GM21526 (cell line): ENCODE measurements around the gene CHCHD6.

Source experiments
- ATAC-seq: cut with Tn5 transposase; IDR thresholded peaks from one replicate; pipeline ENCODE4 v1.9.1; 2021; ENCODE audit warnings: moderate library complexity; ENCODE audit not compliant: unreplicated experiment, low FRiP score

The CHCHD6 gene

DNA sequence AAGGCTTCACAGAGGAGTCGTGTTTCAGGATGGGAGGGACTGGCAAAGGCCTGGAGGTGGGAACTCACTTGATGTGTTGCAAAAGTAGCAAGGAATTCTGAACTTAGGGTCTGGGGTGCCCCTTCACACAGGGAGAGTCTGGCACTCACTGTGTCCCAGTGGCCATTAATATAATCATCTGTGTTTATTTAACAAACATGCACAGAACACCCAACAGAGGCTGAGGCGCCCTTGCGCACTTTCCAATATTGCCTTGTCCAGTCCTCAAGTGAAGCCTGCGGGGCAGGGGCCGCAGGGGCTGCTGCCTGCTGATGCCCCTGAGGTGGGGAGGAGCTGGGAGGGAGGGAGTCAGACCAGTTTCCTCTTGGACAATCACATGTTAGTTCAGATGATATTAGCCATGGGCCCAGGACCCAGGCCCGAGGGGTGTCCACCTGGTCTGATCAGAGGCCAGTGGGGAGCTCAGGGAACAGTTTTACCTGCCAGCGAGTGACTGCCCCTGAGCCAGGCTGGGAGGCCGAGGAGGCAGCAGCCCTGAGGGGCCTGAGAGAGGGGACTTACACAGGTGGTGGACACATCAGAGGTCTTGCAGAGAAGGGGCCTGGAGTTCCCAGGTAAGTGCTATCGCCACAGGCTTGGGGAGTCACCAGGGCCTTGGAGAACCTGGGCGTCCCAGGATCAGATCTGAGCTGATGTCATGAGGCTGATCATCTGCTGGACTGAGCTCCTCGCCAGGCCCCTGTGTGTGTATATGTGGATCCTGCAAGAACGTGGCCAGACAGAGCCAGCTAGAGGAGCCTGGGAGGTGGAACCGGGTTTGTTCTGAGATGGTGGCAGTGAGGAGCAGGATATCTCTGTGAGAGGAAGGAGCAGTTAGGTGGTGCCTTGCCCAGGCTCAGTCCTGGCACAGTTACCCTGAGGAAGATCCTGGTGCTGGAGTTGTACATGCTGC, 35.3 kb upstream of the CHCHD6 start:
- ATAC-seq: no peak

DNA sequence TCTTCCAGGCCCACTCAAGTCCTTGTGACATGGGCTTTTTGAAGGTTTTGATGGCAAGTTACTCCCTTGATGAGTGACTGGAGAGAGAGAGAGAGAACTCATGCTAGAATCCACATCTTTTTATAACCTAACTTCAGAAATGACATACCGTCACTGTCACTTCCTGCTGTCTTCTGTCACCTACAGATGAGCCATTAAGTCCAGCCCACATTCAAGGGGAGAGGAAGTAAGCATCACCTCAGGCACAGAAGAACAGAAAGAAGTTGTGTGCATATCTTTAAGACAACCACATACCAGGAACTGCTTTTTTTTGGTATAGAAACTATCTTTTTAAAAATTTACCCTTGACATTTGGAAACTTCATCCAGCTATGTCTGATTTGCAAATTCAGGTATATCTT, 32.5 kb upstream of the CHCHD6 start:
- ATAC-seq: no peak

DNA sequence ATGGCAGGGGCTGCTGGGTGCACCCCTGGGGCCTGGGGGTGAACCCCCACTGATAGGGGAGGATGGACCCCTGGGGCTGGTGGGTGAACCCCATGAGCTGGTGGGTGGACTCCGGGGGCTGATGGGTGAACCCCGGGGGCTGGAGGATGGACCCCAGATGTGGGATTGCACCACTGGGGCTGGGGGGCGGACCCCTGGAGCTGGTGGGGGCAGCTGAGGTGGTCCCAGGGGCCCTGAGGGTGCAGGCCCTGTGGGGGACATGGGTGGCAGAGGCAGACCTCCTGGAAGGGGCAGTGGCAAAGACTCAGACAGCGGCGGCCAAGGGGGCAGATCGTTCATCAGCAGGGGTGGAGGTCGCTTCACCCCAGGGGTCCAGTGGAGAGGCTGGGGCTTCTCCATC, 31.7 kb upstream of the CHCHD6 start:
- ATAC-seq: no peak

DNA sequence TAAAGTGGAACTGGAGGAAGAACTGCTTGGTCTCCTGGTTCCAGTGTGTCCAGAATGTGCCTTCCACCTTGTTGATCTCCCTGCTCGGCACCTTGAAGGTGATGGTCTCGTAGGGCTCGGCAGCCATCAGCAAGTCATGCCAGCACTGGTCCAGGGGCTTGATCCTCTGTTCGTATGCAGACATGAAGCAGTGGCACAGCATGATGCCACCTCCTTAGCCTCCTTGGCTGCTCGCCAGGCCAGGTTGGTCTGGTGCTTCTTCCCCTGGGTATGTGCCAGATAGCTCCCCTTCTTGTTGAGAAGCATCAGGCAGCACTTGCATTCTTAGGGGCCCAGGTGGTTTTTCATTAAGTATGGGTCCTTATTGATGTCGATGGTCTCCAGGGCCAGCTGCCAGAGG, 31.3 kb upstream of the CHCHD6 start:
- no peak for ATAC-seq

DNA sequence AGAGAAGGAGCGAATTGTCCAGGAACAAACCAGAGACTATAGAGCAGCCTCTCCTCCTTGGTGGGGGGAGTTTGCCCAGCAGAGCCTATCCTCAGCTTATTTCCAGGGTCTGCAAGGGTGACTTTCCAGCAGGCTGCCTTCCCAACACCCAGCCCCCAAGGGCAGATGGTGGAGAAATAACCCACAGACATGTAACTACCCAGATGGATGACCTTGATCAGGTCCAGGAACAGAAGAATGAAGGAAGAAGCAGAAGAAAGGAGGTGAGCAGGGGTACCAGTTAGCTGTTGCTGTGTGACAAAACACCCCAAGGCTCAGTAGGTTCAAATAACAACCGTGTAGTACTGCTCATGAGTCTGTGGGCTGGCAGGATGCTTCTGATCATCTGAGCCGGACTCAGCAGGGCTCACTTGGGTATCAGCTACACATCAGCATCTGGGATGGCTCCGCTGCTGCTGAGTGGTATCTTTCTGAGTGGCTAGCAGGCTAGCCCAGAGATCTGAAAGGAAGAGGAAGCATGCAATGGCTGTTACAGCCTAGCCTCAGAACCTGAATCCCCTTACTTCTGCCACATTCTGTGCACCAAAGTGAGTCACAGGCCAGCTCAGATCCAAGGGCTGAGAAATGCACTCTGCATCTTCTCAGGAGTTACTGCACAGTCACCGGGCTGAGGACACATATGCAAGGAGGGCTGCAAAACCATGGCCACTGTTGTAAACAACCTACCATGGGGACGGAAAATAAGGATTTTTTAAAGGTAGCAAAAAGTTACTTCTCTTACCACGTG, 26.9 kb upstream of the CHCHD6 start:
- ATAC-seq: no peak

DNA sequence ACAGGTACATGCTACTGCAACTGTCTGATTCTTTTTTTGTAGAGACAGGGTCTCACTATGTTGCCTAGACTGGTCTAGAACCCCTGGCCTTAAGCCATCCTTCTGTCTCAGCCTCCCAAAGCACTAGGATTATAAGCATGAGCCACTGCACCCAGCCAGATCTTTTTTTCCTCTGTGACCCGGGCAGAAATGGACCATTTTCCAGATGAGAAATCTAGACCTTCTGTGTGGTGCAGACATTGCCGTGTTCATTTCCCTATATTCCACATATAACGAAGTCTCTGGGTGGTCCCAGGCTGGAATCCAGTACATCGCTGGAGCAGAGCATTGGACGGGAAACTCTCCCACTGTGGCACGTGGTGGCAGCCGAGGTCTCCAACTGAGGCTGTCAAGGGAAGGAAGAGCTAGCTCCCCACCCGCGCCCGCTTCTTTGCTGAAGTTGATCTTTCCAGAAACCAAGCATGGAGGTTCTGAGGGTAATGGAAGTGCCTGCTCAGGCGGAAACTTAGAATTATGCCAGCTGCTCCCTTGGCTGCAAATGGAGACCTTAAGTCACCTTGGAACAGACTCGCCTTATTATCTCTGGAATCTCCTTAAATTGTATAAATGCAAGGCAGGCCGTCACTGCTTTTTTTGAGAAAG, 26.1 kb upstream of the CHCHD6 start:
- no peak for ATAC-seq

DNA sequence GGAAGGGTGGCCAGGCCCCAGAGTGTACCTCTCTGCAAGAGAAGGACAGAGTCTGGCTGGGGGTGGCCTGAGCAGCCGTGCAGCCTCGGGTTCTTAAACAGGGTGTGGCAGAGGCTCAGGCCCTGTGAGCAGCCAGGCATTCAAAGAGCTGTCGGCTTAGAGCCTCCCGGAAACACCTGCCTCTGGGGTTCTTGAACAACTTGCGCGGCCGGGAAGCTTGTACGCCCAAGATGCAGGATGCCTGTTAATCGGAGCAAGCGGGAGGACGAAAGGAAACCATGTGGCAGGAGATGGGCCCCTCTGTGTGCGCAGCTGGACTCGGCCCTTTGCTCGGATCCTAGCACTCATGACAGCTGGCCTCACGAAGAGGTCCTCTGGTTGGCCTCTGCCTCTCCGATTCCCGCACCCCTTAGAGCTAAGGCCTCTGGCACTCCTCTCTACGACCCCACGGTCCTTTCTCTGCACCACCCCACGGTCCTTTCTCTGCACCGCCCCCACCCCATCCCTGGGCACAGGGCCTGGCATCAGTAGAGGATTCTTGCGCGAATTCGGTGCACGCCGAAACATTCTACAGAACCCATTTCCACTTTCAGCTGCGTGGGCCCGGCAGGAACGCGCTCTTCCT, 25.2 kb upstream of the CHCHD6 start:
- ATAC-seq: no peak

DNA sequence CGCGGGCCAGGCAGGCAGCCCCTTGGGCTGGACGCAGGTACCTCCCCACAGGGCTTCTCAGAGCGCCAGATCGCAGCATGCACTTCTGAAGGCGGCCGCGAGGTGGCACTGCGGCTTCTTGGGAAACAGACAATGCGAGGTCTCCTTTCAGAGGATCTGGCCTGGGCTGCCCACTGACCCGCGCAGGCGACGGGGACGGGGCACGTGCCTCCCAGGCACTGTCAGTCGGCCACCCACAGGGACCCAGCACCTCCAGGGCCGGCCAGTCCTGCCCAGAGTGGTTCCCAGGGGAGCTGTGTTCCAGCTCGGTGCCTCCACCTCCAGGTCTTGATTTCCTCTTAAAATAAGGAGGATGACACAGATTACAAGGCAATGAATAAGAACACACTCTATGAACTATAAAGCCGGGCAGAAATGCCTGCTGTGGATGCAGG, 24.7 kb upstream of the CHCHD6 start:
- no peak for ATAC-seq

DNA sequence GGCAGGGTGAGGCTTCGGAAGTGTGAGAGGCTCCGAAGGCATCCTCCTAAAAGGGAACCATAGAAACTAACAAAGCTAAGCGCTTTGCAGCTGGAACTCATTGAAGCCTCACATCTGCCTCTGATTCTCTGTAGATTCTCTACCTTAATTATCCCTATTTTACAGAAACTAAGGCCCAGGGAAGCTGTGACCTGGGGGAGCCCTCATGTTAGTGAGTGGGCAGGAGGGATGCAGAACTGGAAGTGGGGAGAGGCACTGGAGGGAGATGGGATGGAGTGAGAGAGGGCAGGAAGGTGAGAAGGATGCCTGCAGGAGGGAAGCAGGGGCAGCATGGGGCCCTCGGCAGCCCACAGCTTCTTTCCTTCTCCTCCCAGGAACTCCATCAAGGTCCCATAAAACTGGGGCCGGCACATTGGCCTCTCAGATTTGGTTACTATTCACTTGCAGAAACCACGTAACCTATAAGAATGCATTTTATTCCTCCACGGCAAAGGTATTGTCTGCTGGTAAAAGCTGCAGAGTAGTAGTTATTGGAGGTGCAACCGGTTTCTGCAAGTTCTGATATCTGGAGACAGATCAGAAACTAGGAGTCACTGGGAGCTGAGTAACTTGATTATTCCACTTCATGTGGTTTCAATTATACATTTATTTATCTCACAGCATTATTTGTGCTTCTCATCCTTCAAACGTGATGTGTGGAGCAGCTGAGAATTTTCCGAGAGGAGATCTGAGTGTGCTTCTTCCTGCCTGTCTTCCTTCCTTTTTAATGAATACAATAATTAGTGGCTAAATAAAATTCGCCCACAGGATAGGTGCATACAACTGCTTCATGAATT, 24.0 kb upstream of the CHCHD6 start:
- ATAC-seq: no peak

DNA sequence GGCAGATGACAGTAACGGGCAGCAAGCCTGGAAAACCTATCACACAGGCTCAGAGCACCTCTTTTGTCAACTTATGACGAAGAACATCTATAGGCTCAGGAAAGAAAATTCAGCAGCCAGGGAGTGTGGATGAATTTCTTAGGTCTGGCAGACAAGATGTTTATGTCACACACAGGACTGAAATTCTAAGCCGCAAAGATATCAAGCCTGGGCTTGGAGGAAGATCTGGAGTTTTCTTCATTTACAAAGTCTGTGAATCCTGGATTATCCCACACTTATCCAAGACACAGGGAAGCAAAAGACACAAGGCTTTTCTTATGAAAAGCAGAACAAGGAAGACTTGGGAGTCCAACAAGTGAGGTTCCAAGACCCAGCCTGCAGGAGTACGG, 23.4 kb upstream of the CHCHD6 start:
- no peak for ATAC-seq

DNA sequence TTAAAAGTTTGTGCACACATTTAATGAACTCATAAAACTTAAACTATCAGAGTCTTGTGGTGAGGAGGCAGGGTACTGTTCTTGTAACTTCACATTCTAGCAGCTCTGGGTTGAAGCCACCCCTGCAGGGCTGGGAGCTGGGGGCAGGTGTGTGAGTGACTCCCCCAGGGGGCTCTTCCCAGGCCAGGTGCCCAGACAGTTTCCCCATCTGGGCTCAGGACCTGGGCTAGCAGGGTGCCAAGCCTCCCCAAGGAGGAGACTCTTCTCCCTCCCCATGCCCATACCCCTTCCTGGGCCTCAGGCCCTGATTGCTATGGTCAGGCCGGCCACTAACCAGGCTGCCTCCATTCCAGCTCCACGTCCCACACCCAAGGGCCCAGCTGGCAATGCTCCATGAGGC, 22.0 kb upstream of the CHCHD6 start:
- no peak for ATAC-seq

DNA sequence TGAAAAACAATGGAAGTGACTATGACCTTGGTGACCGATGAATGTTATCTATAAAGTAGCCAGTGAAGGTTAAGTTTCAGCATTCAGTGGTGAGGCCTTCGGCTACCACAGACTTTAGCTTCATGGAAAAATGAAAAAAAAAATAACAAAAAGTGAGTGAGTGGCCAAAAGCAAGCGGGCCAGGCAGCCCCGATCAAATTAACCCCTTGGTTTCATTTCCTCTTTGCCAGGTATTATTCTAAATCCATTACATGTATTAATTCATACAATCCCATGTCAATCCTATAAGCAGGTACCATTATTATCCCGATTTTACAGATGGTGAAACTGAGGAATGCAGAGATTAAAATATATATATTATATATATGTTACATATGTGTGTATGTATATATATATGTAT, 21.0 kb upstream of the CHCHD6 start:
- no peak for ATAC-seq

DNA sequence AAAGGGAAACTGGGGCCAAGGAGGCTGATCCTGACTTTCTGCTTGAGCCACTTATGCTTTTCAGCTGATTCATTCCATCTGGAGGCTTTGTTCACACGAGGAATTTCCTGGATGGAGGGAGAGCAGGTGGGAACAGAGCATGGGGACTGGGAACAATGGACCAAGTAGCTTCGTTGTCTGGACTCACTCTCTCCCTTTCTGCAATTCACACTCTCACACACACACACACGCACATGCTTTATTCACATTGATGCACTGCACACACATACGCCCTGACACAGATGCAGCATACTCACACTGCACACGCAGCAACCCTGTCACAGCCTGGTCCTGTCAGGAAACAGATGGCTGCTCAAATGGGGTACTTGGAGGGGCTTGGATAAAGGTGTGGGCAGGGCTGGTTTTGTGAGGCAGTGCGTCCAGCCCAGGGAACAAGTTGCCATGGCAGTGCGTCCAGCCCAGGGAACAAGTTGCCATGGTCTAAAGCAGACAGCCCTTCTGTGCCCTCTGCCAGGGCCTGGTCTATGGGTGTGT, 19.8 kb upstream of the CHCHD6 start:
- no peak for ATAC-seq

DNA sequence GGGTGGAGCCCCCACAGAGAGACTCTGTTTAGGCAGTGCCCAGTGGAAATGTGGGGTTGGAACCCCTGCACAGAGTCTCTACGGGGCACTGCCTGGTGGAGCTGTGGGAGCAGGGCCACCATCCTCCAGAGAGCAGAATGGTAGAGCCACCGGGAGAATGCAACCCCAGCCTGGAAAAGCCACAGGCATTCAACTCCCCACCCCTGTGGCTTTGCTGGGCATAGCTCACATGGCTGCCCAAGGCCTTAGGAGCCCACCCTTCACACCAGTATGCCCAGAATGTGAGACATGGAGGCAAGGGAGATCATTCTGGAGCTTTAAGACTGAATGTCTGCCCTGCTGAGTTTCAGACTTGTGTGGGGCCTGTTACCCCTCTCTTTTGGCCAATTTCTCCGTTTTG, 19.0 kb upstream of the CHCHD6 start:
- no peak for ATAC-seq

DNA sequence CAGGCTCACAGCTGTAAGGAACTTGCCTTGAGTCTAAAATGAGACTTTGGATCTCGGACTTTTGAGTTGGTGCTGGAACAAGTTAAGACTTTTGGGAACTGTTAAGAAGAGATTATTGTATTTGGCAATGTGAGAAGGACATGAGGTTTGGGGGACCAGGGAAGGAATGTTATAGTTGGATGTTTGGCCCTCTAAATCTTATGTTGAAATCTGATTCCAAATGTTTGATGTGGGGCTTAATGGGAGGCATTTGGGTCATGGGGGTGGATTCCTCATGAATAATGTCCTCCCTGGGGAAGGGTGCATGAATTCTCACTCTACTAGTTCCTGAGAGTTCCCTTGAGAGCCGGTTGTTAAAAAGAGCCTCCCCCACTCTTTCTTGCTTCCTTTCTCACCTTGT, 18.5 kb upstream of the CHCHD6 start:
- ATAC-seq: no peak

DNA sequence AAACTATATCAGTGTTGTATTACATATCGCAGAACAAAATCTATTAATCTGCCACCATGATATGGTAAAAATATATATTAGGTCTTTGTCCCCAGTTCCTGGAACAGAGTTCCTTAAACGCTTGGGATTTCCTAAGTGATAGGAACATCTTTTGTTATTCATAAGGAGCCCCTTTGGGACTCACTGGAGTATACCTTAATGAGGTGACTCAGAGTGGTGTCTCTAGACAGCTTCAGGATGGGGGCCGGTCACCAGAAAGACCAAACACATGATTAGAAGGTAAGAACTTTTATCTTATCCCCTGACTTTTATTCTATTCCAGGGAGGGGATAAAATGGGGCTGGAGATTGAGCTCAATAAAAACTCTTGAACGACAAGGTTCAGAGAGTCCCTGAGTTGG, 12.3 kb upstream of the CHCHD6 start:
- no peak for ATAC-seq

DNA sequence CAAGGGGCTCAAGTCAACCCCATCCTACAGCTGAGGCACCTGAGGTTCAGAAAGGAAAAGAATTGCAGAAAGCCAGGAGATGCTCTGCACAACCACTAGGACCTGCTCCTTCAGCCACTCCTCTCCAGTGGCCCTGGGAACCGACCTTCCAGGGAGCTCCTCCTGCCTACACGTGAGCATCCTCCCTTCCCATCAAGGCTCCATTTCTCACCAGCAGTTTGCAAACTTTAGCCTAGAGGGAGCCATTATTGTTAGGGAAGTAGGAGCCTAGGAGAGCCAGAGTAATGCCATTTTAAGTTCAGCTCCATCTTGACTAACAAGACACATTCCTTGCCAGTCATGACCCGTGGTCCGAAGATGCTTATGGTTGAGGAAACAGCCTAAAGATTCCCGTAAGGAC, 11.2 kb upstream of the CHCHD6 start:
- no peak for ATAC-seq

DNA sequence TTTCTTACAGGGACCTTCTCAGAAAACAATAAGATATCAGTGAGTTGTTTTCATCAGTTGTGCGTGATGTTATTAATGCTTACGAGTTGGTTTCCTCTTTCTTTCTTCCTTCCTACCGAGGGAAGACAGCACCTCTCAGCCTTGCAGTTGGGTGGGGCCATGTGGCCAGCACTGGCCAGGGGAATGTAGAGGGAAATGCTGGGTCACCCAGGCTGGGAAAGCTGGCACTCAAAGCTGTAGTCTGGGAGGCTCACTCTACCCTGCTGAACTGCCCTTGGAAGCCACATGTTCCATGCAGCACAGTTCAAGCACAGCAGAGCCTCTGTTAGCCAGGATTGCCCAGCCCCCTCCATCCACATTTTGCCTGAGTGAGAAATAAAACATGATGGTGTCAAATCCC, 10.1 kb upstream of the CHCHD6 start:
- no peak for ATAC-seq

DNA sequence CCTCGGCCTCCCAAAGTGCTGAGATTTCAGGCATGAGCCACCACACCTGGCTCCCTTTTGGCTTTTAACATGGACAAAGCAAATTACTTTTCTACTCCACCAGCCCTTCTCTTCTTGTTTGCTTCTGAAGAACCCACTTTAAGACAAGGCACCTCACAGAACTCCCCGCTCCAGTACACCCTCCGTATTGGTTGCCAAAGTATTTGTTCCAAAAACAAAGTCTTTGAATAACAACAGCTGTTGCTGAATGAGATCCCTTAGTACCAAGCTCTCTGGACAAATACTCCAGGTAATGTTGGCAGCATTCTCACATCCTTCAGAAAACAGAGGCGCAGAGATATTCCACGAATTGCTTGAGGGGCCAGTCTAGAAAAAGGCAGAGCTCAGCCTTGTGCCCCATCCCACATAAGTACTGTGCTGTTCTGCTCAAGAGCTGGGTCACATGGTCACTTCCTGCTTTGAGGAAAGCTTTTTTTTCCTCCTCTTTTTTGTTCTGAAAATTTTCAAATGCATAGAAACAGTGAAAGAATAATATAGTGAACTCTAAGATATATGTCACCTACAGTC, 7.3 kb upstream of the CHCHD6 start:
- ATAC-seq: no peak
